GM23338 (cell line): Measurements from ENCODE around the gene TIMM50. TPM values are rescaled to one million over a fixed set of nuclear protein-coding genes. Genes with fewer than 3 reads are reported as not detected.

Source experiments
- ATAC-seq: fragments of 200-7000 bp; cut with Tn5 transposase; 3 replicates; pipeline ENCODE4 v1.9.1; 2020
- DNase-seq: peaks from one replicate; pipeline ENCODE4 v3.0.0-alpha.2; 2015; ENCODE audit warnings: low spot score
- H2AFZ ChIP-seq: fragments of 200-600 bp; sonication (generic); 2 replicates; pipeline ENCODE4 v1.8.0; 2016; ENCODE audit warnings: antibody characterized with exemption, mild to moderate bottlenecking, moderate library complexity
- H3F3A ChIP-seq: fragments of 200-600 bp; sonication (generic); replicated peaks from 2 replicates; pipeline ENCODE4 v1.8.0; 2017; ENCODE audit warnings: antibody characterized with exemption, mixed run types, low read depth
- H3K27ac ChIP-seq: fragments of 200-600 bp; sonication (generic); 2 replicates; pipeline ENCODE4 v1.6.1; 2016; ENCODE audit warnings: low read depth
- H3K27me3 ChIP-seq: fragments of 200-600 bp; sonication (generic); 2 replicates; pipeline ENCODE4 v1.8.0; 2016; ENCODE audit warnings: mild to moderate bottlenecking, mixed run types, moderate library complexity; ENCODE audit not compliant: insufficient read depth
- H3K36me3 ChIP-seq: fragments of 200-600 bp; sonication (generic); 2 replicates; pipeline ENCODE4 v1.8.0; 2016; ENCODE audit warnings: mild to moderate bottlenecking; ENCODE audit not compliant: insufficient read depth
- H3K4me1 ChIP-seq: fragments of 200-600 bp; sonication (generic); 2 replicates; pipeline ENCODE4 v1.8.0; 2016; ENCODE audit warnings: mild to moderate bottlenecking, moderate library complexity; ENCODE audit not compliant: insufficient read depth
- H3K4me2 ChIP-seq: fragments of 200-600 bp; sonication (generic); 2 replicates; pipeline ENCODE4 v1.7.1; 2017; ENCODE audit warnings: mixed run types
- H3K4me3 ChIP-seq: fragments of 200-600 bp; sonication (generic); 2 replicates; pipeline ENCODE4 v1.6.1; 2016; ENCODE audit warnings: mixed run types
- H3K79me2 ChIP-seq: fragments of 200-600 bp; sonication (generic); replicated peaks from 2 replicates; pipeline ENCODE4 v1.8.0; 2017; ENCODE audit warnings: mild to moderate bottlenecking; ENCODE audit not compliant: insufficient read depth
- H3K9me2 ChIP-seq: fragments of 200-600 bp; sonication (generic); 2 replicates; pipeline ENCODE4 v1.8.0; 2017; ENCODE audit not compliant: insufficient read depth
- H4K20me1 ChIP-seq: fragments of 200-600 bp; sonication (generic); replicated peaks from 2 replicates; pipeline ENCODE4 v1.8.0; 2017; ENCODE audit warnings: mild to moderate bottlenecking; ENCODE audit not compliant: insufficient read depth
- H3K27ac Mint-ChIP-seq: 2 replicates; pipeline ENCODE4 v1.8.0; 2020; ENCODE audit warnings: inconsistent platforms, mild to moderate bottlenecking, moderate library complexity, mixed read lengths
- H3K27me3 Mint-ChIP-seq: 3 replicates; pipeline ENCODE4 v1.8.0; 2022; ENCODE audit warnings: low read depth, mild to moderate bottlenecking, moderate library complexity, mixed read lengths, inconsistent platforms; ENCODE audit not compliant: insufficient read depth, poor library complexity
- H3K36me3 Mint-ChIP-seq: 3 replicates; pipeline ENCODE4 v1.8.0; 2021; ENCODE audit warnings: low read depth, mild to moderate bottlenecking, inconsistent platforms, moderate library complexity, mixed read lengths
- H3K4me1 Mint-ChIP-seq: 3 replicates; pipeline ENCODE4 v1.8.0; 2020; ENCODE audit warnings: mild to moderate bottlenecking, inconsistent platforms, mixed read lengths
- H3K4me3 Mint-ChIP-seq: 3 replicates; pipeline ENCODE4 v1.8.0; 2021; ENCODE audit warnings: moderate library complexity, mild to moderate bottlenecking, inconsistent platforms, mixed read lengths
- H3K9me3 Mint-ChIP-seq: 3 replicates; pipeline ENCODE4 v1.8.0; 2020; ENCODE audit warnings: moderate library complexity, mild to moderate bottlenecking, inconsistent platforms, mixed read lengths
- CREB1 ChIP-seq: fragments of 250-450 bp; sonication (Bioruptor Pico); IDR thresholded peaks from 2 replicates; pipeline ENCODE4 v1.5.0; 2020; ENCODE audit warnings: low read depth, mild to moderate bottlenecking, moderate library complexity
- EZH2phosphoT487 ChIP-seq: fragments of 200-600 bp; sonication (generic); IDR thresholded peaks from one replicate; pipeline ENCODE4 v1.8.1; 2018; ENCODE audit warnings: antibody characterized with exemption; ENCODE audit not compliant: unreplicated experiment
- JUNB ChIP-seq: IDR thresholded peaks from one replicate; pipeline ENCODE4 v1.6.1; 2016; ENCODE audit warnings: antibody characterized with exemption; ENCODE audit not compliant: unreplicated experiment
- POLR2AphosphoS5 ChIP-seq: IDR thresholded peaks from 2 replicates; pipeline ENCODE4 v1.6.1; 2016; ENCODE audit warnings: antibody characterized with exemption, low read depth
- STAT1 ChIP-seq: IDR thresholded peaks from one replicate; pipeline ENCODE4 v1.6.1; 2016; ENCODE audit warnings: antibody characterized with exemption; ENCODE audit not compliant: unreplicated experiment
- ZNF114 ChIP-seq: fragments of 250-450 bp; sonication (Bioruptor Pico); IDR thresholded peaks from 2 replicates; pipeline ENCODE4 v1.5.0; 2020; ENCODE audit warnings: mild to moderate bottlenecking, moderate library complexity
- polyA plus RNA-seq: library from polyadenylated mRNA; unstranded; fragments of >200 nt; fragmentation: Nextera tagmentation; extraction: Ambion mirVana; gene quantifications from 2 replicates; pipeline ENCODE4 v1.2.1, GENCODE V29; 2016
- total RNA-seq: library from RNA; depleted of rRNA; stranded (reverse); fragments of >200 nt; shearing (Covaris generic); gene quantifications from 2 replicates; pipeline ENCODE4 v1.2.3, GENCODE V29; 2014
- TF ChIP-seq, protein P1 (sequence below): IDR thresholded peaks from one replicate; pipeline ENCODE4 v1.6.1; 2018; ENCODE audit warnings: antibody characterized with exemption; ENCODE audit not compliant: unreplicated experiment
- TF ChIP-seq, protein P2 (sequence below): IDR thresholded peaks from 2 replicates; pipeline ENCODE4 v1.6.1; 2016; ENCODE audit warnings: antibody characterized with exemption

TIMM50 gene
- total and polyA plus RNA-seq, 2 experiments from 2014 or later, result 119 to 139 TPM

DNA sequence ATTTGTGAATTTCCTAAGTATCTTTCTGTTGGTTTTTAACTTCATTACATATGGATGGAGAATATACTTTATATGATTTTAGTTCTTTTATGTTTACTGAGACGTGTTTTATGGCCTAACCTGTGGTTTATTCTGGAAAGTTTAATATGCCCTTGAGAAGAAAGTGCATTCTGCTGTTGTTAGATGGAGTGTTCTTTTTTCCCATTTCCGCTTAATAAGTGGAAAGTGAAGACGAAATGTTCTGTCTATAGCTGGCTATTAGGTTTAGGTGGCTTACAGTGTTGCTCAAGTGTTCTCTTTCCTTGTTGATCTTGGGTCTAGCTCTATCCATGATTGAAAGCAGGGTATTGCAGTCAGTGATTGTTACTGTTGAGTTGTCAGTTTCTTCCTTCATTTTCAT is 17.2 kb upstream of the TIMM50 start (continued):
- TF ChIP-seq, protein P1, sequence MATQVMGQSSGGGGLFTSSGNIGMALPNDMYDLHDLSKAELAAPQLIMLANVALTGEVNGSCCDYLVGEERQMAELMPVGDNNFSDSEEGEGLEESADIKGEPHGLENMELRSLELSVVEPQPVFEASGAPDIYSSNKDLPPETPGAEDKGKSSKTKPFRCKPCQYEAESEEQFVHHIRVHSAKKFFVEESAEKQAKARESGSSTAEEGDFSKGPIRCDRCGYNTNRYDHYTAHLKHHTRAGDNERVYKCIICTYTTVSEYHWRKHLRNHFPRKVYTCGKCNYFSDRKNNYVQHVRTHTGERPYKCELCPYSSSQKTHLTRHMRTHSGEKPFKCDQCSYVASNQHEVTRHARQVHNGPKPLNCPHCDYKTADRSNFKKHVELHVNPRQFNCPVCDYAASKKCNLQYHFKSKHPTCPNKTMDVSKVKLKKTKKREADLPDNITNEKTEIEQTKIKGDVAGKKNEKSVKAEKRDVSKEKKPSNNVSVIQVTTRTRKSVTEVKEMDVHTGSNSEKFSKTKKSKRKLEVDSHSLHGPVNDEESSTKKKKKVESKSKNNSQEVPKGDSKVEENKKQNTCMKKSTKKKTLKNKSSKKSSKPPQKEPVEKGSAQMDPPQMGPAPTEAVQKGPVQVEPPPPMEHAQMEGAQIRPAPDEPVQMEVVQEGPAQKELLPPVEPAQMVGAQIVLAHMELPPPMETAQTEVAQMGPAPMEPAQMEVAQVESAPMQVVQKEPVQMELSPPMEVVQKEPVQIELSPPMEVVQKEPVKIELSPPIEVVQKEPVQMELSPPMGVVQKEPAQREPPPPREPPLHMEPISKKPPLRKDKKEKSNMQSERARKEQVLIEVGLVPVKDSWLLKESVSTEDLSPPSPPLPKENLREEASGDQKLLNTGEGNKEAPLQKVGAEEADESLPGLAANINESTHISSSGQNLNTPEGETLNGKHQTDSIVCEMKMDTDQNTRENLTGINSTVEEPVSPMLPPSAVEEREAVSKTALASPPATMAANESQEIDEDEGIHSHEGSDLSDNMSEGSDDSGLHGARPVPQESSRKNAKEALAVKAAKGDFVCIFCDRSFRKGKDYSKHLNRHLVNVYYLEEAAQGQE, result no peak
- no peak for TF ChIP-seq ZNF114 (CRISPR knock-in tag)

DNA sequence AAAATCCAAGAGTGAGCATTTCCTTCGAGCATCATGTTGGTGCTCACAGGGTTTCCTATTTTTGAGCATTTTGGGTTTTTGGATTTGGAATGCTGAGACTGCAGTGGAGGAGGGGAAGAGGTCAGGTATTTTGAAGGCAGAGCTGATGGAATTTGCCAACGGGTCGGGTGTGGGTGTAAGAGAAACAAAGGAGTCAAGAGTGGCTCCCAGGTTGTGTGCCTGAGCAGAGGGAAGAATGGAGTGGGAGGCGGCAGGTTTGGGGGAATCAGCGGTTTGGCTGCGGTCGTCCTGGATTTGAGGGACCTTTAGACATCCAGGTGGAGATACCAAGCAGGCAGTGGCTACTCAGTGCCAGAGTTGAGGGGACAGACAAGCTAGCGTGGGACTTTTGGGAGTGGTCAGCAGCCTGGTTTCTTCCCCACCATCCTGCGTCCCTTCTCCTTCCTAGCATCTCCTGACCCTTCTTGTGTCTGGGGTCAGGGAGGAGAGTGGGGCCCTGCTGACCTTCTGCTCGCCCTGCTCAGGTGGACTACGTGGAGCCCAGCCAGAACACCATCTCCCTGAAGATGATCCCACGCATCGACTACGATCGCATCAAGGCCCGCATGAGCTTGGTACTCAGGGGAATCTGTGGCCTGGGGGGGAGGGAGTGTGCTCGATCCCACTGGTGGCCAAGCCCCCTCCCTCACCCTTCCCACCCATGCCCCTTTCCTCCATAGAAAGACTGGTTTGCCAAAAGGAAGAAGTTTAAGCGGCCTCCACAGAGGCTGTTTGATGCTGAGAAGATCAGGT is 14.5 kb upstream of the TIMM50 start:
- no peaks in the 10 kb centered on the region for H3K4me1 ChIP-seq

DNA sequence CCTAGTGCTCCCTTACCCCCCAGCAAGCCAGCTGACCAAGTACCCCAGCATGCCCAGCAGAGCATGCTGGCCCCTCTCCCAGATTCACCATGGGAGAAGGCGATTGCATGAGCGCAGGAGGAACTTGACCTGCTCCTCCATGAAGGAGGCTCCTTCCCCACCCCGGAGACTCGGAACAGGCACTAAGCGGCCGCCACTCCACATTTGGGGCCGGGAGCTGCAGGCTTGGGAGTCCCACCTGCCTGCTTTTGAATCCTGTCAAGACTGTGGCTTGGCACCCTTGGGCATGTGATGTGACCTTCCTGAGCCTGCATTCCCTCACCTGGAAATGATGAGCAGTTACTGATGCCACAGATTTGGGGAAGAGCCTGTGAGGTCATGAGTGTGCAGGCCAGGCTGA is 12.7 kb upstream of the TIMM50 start:
- H3K27me3 Mint-ChIP-seq, result peaks cover 4% of the 10 kb centered on the region
- DNase-seq (no peak), ATAC-seq (no peak)
- Histone ChIP-seq H3K4me1 (no peaks in the 10 kb centered on the region), H3K27me3 (no peaks in the 10 kb centered on the region), H3K9me2 (no peaks in the 10 kb centered on the region), H3F3A (0 out of 2 replicates have a peak, but pooled peaks cover 10% of the 10 kb centered on the region), H3K4me2 (no peak overlapping the region), H3K79me2 (no peaks in the 10 kb centered on the region), H3K27ac (no peak overlapping the region), H4K20me1 (peaks cover 18% of the 10 kb centered on the region; the same call in 1 of the 2 replicates), H3K4me3 (no peak overlapping the region), H3K36me3 (peaks cover 38% of the 10 kb centered on the region), H2AFZ (no peak overlapping the region)
- no peaks in the 10 kb centered on the region; the same call in 2 of the 3 replicates for H3K4me1 Mint-ChIP-seq
- no peak overlapping the region for H3K27ac Mint-ChIP-seq
- H3K4me3 Mint-ChIP-seq, result no peak overlapping the region
- no peaks in the 10 kb centered on the region; the same call in 2 of the 3 replicates for H3K9me3 Mint-ChIP-seq
- peaks cover 73% of the 10 kb centered on the region for H3K36me3 Mint-ChIP-seq
- TF ChIP-seq, protein P2, sequence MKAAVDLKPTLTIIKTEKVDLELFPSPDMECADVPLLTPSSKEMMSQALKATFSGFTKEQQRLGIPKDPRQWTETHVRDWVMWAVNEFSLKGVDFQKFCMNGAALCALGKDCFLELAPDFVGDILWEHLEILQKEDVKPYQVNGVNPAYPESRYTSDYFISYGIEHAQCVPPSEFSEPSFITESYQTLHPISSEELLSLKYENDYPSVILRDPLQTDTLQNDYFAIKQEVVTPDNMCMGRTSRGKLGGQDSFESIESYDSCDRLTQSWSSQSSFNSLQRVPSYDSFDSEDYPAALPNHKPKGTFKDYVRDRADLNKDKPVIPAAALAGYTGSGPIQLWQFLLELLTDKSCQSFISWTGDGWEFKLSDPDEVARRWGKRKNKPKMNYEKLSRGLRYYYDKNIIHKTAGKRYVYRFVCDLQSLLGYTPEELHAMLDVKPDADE, result no peak
- no peak for TF ChIP-seq STAT1
- no peak for TF ChIP-seq JUNB
- TF ChIP-seq, protein P1, result no peak
- TF ChIP-seq CREB1, result no peak
- no peak for TF ChIP-seq EZH2phosphoT487

More for the DNA sequence above, 14.5 kb upstream of the TIMM50 start:
- no peaks in the 10 kb centered on the region for H3K9me2 ChIP-seq
- Mint-ChIP-seq H3K4me1 (no peaks in the 10 kb centered on the region; the same call in 2 of the 3 replicates), H3K4me3 (no peak overlapping the region; the same call in 2 of the 3 replicates), H3K36me3 (peaks cover 67% of the 10 kb centered on the region), H3K27ac (no peak overlapping the region), H3K9me3 (no peaks in the 10 kb centered on the region), H3K27me3 (peaks cover 2% of the 10 kb centered on the region)
- no peak overlapping the region for H2AFZ ChIP-seq
- H3K36me3 ChIP-seq, result peaks cover 34% of the 10 kb centered on the region
- no peaks in the 10 kb centered on the region for H3K27me3 ChIP-seq
- H4K20me1 ChIP-seq, result peaks cover 18% of the 10 kb centered on the region; the same call in 1 of the 2 replicates
- H3K79me2 ChIP-seq, result no peaks in the 10 kb centered on the region
- TF ChIP-seq POLR2AphosphoS5 (no peak), STAT1 (no peak)
- no peak overlapping the region for H3K4me3 ChIP-seq
- no peak for DNase-seq
- H3F3A ChIP-seq, result 0 out of 2 replicates have a peak, but pooled peaks cover 4% of the 10 kb centered on the region
- H3K4me2 ChIP-seq, result no peak overlapping the region
- H3K27ac ChIP-seq, result no peak overlapping the region
- ATAC-seq, result no peak
